HuH-7.5 (cell line): Measurements from ENCODE around the gene ANO3.
"Not testable (repeated sequence)": the region's sequence is repeated elsewhere in the genome, so short reads cannot be mapped to it uniquely, and the experiment has no call there.

Experiments used
- DNase-seq: peaks from one replicate; pipeline ENCODE4 v3.0.0; 2011; ENCODE audit warnings: low spot score

ANO3 gene

DNA sequence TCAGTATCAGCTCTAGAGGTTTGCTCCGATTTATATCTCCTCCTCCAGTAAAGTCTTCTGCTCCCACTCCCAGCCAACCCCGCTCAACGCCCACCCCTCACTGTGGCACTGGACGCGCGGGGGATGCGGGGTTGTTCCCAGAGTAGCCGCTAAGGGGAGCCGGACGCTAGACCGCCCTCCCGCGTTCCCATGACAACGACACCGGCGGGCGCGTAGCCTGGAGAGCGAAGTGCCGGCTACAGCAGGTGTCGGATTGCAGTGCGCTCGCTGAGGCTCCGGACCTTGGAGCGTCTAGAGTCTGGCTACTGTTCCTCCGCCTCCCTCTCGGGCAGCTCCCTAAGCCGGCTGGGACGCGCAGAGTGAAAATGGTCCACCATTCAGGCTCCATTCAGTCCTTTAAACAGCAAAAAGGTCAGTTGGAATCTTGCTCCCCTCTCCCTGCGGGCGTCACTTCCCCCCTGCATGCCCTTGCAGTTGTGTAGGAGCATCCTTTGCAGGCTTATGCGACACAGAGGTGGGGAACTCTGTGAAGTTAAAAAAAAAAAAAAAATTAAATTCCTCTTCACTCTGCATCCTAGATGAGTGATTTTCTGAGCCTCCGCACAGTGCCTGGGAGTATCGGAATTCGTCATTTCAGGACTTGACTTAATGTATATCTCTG is at the start of gene ANO3:
Gene ANO3, plus strand, starts transcription at position 220 of the 661 bp plus-strand sequence. Its CDS starts 146 bp downstream, at position 366.
- DNase-seq = peak; percentile 56

DNA sequence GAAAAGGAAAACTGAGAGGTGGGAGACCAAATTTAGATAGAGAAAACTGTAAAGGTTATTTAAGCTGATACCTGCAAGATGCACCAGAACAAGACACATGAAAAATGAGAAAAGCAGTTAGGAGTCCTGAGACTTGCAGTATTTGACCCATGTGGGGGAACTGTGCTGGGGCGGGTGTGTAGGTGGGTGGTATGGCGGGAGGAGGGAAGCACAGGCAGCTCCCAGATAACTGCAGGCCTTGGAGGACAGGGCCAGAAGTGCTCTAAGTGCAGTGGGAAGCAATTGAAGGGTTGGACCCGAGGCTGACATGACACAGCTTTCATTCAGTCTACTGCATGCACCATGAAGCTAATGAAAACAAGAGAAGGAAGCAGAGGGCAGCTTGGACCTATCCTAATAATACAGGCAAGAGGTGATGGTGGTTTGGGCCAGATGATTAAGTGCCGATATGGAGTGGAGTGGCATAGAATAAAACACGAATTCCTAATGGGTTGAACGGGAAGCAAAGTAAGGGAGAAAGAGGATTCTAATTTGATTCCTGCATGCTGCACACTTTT is 48.0 kb upstream of the ANO3 start:
- no peak for DNase-seq

DNA sequence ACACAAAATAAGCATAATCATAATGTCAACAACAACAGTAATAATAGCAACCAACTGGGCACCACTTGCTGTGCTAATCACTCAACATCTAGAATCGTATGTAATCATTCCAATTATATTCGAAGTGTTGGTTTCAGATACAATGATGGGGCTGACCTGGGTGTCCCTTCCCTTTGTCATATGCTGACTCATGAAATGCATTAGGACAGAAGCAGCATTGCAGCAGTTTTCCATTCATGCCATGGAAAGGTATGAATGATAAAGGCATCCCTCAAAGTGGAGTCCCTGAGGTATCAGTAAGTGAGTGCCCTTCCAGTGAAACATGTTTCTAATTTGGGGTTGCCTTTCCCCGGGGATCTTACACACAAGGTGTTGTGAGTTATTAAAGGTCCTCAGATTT is 46.3 kb upstream of the ANO3 start:
- no peak for DNase-seq

DNA sequence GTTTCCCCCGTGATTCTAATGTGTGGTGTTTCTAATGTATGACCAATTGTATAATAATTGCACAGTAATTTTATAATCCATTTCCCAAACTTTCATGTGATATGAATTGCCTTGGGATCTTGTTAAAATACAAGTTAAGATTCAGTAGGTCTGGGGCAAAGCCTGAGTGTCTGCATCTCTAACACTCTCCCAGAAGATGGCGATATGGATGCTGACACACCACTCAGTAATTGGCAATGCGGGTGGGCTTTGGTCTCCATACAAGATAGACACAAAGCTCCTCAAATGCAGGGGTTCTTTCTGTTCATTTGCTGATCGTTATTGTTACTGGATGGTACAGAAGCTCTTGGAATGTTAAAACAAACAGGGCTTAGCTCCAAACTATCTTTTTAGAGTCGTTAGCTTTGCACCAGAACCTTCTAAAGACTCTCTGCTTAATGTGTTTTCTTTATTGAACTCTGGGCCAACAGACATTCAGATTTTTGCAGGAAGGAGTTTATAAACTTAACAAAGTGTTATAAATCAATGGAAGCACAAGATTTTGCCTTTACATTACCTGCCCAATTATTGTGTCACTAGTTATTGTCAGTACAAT is 45.4 kb upstream of the ANO3 start:
- DNase-seq = no peak

DNA sequence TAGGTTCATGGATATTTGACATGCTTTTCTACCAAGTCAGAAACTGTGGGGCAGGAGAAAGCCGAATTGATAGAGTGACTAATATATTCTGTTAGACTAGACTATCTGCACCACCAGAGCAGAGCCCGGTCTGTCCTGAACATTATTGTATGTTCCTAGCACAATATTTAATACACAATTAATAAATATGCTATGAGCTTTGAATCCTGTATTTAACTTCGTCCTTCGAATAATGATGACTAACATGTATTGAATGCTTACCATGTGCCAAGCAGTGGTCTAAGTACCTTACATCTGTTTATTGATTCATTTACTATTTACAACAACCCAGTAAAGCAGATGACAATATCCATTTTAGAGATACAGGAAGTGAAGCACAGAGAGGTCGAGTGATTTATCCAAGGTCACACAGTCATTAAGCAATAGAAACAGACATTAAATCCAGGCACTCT is 44.8 kb upstream of the ANO3 start:
- no peak for DNase-seq

DNA sequence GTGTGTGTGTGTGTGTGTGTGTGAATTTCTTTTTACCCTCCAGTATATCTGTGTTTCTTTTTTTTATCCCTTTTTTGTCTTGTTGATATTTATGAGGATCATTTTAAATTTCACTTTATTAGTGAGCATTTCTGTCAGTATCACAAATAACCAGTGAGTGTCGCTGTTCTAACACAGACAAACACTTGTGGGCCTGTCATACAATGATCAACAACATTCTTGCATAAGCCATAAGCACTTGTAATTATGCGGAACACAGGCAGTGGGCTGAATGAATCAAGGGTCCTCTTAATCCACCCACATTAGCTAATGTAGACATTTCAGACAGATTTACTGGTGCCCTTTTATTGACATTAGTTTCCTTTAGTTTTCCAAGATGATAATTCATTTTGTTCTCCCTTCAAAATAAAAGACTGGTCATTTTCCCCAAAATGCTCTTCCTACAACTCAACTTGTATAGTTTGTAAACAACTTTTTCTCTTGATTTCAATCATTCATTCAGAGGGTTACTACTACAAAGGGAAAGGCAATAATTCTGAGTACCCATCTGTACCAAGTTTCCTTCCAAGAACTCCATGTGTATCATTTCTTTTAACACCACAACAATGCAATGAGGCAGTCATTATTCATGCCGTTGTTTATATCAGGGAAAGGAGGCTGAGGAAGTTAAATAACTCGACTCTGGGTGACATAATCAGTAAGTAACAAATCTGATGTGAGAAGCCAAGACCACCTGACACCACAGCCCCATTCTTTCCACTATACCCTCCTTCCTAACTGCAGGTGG is 34.5 kb upstream of the ANO3 start:
- DNase-seq = peak; percentile 9

DNA sequence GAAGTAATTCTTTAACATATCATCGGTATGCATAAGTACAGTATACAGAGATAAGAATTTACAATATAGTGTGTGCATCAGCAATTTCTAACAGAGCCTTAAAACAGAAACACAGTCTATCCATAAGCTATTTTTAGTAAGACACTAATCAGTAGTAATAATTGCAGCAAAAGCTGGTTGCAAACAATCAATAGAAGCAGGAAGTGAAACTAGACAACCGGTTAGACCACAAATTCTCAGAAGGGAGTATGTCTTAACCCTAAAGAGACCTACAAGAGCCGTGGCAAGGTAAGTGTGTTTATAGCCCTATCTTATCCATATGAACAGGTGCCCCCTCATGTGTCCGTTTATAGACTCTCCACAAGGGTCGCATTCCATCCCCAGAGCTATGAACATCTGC is 15.6 kb upstream of the ANO3 start:
- not testable (repeated sequence) for DNase-seq

DNA sequence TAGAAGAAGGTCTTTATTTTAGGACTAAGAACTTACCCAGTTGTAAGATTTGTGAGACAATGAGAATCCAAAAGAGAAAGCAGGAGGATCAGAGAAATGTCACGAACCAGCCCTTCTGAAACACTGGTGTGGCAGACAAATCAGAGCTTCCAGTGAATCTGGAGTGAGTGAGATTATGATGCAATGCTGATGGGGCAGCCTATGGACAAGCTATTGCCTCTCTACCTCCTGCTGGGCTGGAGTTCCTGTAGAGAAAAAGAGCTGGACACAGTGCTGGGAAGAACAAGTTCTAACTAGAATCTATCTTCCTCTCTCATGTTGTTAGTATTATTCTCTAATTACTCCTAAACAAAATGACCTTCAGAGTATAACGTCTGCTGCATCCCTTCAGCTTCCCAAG is 12.0 kb upstream of the ANO3 start:
- DNase-seq = peak; percentile 12

DNA sequence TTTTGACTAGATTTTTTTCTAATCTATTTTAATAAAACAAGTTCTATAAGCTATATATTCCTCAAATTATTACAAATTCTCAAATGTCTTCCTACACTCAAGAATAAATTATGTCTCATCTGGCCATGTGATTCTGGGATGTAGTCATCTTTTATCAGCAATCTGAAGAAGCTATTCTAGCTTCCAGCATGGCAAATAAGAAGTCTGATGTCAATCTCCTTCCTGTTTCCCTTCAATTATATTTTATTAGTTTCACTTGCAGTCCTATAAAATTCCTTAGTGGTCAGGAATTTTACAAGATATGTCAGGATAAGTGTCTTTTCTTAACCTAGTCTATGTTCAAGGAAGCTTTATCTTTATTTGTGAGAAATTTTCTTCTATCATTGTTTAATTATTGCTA is 10.4 kb upstream of the ANO3 start:
- no peak for DNase-seq

DNA sequence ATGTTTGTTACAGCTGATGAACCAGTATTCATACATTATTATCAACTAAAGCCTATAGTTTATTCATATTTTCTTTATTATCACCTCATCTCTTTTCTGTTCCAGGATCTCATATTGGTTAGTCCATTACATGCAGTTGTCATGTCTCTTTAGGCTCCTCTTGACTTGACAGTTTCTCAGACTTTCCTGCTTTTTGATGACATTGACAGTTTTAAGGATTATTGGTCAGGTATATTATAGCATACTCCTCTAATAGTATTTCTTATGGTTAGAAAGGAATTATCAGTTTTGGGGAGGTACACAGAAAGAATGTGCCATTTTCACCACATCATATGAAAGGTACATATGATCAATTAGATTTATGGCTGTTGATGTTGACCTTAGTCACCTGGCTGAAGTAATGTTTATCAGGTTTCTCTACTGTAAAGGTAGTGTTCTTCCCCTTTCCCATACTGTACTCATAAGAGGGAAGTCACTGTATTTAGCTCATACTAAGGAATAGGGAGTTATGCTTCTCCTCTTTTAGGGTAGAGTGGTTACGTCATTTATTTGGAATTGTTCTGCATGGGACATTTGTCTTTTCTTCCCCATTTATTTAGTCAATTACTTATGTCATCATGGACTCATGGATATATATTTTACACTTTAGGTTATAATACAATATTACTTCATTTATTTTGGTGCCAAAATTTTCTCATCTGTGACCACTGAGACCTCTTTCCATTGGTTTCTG is 9.4 kb upstream of the ANO3 start:
- DNase-seq = no peak

DNA sequence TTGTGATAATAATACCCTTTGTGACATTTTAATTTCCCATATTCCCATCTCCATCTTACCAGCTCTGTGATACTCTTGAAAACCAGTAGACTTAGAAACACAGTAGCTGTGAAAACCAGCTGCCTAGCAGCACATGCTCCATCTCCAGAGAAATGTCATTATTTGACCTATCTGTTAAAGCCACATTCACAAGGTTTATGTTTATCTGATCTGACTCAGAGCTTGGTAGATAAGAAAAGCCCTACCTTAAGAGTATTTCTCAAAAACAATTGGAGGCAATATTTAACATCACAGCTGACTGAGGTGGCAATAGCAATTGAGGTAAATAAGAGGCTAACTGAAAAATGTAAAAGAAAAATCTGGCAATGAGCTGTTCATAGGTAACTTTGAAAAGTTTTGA is 8.1 kb upstream of the ANO3 start:
- no peak for DNase-seq

DNA sequence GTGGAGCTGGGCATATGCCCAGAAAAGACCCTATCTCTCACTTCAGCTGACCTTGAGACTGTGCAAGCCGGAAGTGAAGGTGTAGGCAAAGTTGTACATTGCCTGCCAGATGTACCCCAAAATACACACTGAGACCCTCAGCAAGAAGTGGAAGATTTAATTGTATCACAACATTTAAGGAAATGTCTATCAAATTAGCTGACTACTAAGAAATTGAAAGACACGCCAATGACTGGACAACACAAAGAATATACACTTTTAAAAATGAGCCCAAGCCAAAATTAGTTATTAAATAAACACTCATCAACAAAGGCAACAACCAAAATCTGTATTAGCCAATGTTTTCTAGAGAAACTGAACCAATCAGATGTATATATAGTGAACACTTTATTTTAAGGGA is 7.7 kb upstream of the ANO3 start:
- DNase-seq = no peak

DNA sequence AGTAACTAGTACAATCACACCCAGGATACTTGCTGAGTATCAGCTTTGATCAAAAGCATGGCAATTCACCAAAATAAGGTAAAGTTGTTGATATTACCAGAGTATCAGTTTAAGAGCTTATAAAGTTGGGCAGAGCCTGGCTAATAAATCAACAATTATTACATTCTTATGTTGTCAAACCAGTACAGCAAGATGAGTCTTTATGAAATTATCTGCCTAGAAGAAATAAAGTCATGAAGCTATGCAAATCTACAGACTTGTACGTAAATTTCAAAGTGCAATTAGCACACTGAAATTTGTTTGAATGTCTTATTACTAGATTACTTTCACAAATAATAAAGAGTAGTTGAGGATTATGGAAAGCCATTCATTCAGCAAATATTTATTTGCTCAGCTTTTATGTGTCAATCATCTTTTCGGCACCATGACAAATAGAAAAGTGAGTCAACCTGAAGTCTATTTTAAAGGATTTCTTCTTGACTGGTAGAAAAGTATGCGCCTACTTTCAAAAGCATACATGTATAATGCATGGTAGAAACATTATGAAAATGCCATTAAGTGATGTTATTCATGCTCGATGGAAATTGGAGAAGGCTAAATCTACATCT is 5.0 kb upstream of the ANO3 start:
- no peak for DNase-seq

DNA sequence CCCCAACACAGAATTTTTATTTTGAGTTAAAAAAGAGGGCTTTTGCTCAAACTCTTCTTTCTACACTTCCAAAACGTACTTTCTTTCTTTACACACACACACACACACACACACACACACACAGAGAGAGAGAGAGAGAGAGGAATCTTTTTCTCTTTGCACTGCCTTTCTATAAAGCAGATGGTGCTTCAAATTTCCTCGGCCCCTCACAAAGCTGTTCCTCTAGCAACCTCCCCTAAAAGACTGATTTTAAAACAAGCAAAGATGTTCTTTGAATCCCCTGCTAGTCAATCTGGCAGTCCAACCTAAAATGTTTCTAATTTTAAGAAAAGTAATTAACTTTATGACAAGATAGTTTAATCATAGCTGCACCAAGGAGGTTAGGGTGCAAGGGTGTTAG is 2.7 kb upstream of the ANO3 start:
- no peak for DNase-seq

DNA sequence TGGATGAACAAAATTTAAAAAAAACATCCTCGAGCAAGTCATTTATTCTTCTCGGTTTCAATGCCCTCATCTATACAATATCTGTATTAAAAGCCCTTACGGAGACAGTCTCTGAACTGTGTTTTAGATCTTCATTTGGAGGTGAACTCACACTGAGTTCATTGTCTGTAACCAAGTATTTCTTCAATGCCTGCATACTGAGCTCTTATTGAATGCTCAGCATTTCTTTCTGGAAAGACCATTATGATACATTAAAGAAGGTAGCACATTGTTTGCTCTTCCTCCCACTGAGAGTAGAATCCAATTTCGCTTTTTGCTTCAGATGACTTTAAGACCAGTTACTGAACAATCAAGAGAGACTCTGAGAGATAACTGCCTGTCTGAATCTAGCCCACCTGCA is 1.7 kb upstream of the ANO3 start:
- DNase-seq = no peak

DNA sequence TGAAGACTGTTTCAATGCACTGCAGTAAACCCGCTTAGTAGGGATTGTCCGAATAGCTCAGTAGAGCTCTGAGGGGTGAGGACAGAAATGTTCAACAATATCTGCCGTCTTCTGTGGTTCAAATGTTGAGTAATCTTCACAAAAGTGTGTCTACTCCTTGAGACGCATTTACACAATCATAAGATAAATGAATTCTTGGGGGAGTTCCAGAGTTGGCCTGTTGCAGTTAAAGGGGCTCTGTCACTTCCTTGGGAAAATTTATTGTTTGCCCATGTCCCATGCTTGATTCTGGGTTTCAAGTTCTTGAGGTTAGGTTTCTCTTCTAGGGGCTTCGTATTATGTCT is 614 bp downstream of the ANO3 start:
- DNase-seq = no peak

DNA sequence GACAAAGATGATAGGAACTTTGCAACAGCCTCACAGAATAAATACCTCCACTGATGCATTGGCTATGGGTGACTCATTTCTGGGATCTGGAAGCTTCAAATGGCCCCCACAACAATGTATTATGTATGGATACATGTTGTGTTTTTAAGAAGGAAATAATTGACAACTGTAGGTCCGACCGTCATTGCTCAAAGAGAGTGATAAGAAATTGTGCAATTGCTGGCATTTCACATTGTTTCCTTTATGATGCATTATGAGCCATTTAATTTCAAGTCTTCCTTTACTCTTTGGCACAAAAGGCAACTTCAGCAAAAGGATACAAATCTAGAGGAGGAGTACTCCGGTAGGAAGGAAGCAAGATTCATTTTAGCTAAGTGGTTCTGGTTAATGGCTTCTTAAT is 2.0 kb downstream of the ANO3 start:
- no peak for DNase-seq

DNA sequence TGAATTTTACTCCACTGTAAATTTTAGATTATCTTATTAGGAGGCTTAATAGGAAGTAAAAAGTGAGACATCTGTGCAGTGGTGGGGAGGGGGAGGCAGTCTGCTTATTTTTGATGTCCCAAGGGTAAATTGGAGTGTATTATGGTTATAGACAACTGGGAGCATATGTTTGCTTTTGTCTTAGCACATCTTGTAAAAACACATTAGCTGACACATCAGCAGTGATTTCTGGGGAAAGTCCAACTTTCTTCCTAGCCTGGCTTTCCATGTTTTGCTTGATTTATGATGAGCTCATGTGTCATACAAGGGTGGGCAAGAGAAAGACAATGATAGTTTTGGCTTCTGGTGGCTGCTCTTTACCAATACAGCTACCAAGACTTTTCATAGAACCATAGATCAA is 4.0 kb downstream of the ANO3 start:
- DNase-seq = peak; percentile 6

DNA sequence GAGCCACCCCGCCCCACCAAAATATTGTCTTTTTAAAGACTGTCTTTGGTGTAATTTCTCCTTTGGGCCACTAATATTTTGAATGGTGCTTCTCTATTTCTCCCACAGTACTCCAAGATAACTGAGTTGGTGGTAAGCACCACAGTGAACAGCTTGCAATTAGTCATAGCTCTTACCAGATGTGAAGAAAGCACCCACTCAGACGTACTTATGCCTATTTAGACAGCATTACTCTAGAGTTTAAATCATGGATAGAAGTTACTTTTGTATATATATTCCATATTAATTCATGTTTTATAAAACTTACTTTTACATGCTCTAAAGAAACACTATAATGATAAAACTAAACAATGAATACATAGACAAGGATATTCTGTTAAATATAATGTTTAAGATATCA is 12.7 kb downstream of the ANO3 start:
- no peak for DNase-seq

DNA sequence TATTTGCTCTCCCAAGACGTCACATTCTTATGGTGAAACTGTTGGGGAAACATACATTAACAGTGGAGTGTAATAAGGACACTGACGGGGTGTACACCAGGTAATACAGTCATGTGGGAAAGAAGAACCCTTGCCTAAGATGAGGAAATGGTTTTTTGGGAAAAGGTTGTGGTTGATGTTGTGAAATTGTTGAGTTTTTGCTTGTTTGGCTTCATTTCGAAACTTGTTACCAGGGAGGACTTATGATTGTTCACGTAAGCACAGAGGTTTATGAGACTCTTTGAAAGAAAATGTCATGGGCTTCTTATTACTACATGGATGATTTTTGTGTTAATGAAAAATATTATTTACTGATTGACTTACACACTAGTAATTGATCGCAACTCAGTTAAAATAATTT is 16.8 kb downstream of the ANO3 start:
- DNase-seq = no peak

DNA sequence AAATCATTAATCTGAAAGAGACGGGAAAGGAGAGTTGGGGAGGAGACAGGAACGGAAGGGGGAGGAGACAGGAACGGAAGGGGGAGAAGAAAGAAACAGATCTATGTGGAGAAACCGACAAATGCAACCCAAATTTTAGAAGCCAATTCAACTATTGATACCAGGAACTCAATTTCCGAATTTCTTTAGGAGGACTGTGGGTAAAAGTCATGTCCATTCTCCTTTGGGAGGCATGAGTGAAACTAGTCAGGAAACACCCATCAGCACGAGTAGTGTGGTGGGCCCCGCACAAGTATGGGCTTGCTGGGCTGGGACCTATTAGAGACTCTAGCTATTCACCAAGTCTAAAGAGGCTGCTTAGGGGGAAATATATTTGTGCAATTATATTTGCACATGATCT is 18.1 kb downstream of the ANO3 start:
- no peak for DNase-seq

DNA sequence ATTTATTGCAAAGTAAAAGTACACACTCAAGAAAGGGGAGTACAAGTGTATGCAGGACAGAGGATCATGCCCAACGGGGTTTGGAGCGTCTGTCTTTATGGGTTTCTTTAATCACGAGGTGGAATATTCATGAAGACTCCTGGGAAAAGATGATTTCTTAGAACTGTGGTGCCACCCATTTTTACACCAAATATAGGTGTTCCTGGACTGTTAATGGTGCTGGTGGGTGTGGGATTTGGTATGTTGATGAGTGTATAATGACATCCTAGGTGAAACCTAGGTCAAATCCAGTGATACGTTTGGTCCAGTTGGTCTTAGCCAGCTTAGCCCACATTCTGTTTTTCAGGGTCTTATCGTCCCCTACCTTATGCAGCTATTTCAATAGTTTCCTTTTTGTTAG is 21.1 kb downstream of the ANO3 start:
- DNase-seq = no peak
